OCI-LY3 (cell line): ENCODE measurements around the gene TMCC1.

Source experiments
- H2AFZ ChIP-seq: fragments of 200-600, 300-600 bp; shearing (Covaris generic); 2 replicates; pipeline ENCODE4 v1.6.0; 2014; ENCODE audit warnings: antibody characterized with exemption, low read depth, low read length
- H3K27ac ChIP-seq: fragments of 200-600, 300-600 bp; sonication (generic); 2 replicates; pipeline ENCODE4 v1.5.1; 2014; ENCODE audit warnings: mild to moderate bottlenecking, low read length, moderate library complexity, mixed read lengths
- H3K27me3 ChIP-seq: fragments of 200-600, 300-600 bp; sonication (generic); 2 replicates; pipeline ENCODE4 v1.6.1; 2014; ENCODE audit warnings: low read depth, low read length, mixed read lengths
- H3K36me3 ChIP-seq: fragments of 200-600, 300-600 bp; sonication (generic); replicated peaks from 2 replicates; pipeline ENCODE3; 2014; ENCODE audit warnings: low read depth, low read length, mixed read lengths
- H3K4me1 ChIP-seq: fragments of 300-600, 200-600 bp; sonication (generic); 2 replicates; pipeline ENCODE4 v1.6.1; 2014; ENCODE audit warnings: low read length, mixed read lengths
- H3K4me2 ChIP-seq: fragments of 200-600, 300-600 bp; sonication (generic); 2 replicates; pipeline ENCODE4 v1.6.1; 2014; ENCODE audit warnings: low read length, mixed read lengths
- H3K4me3 ChIP-seq: fragments of 300-600, 200-600 bp; sonication (generic); 2 replicates; pipeline ENCODE4 v1.5.1; 2014; ENCODE audit warnings: antibody characterized with exemption, mild to moderate bottlenecking, low read length, moderate library complexity
- H3K79me2 ChIP-seq: fragments of 300-600, 200-600 bp; shearing (Covaris generic); 2 replicates; pipeline ENCODE4 v1.6.1; 2014; ENCODE audit warnings: mild to moderate bottlenecking, low read length, mixed read lengths
- H3K9ac ChIP-seq: fragments of 300-600, 200-600 bp; shearing (Covaris generic); 2 replicates; pipeline ENCODE4 v1.6.0; 2014; ENCODE audit warnings: mild to moderate bottlenecking, low read length, moderate library complexity
- H3K9me3 ChIP-seq: fragments of 200-600, 300-600 bp; shearing (Covaris generic); 2 replicates; pipeline ENCODE4 v1.6.1; 2014; ENCODE audit warnings: low read length, mixed read lengths; ENCODE audit not compliant: insufficient read depth
- H4K20me1 ChIP-seq: fragments of 200-600, 300-600 bp; sonication (generic); 2 replicates; pipeline ENCODE4 v1.6.1; 2016; ENCODE audit warnings: low read length, mixed read lengths; ENCODE audit not compliant: insufficient read depth
- CTCF ChIP-seq: fragments of 200-600, 300-600 bp; sonication (generic); IDR thresholded peaks from 2 replicates; pipeline ENCODE4 v1.5.1; 2014; ENCODE audit warnings: antibody characterized with exemption, low read length, low read depth
- EZH2phosphoT487 ChIP-seq: fragments of 200-600 bp; shearing (Covaris generic); IDR thresholded peaks from 2 replicates; pipeline ENCODE4 v1.6.1; 2018; ENCODE audit warnings: antibody characterized with exemption, mixed run types, low read depth

Gene TMCC1

GRCh38 chr3:129738172-129738571 lies 155.3 kb downstream of the TMCC1 start:
- H3K27ac ChIP-seq, result no peak overlapping the region
- peaks cover 9% of the 10 kb centered on the region; the same call in 1 of the 2 replicates for H3K4me1 ChIP-seq
- H3K27me3 ChIP-seq, result no peaks in the 10 kb centered on the region
- no peak overlapping the region for H3K4me3 ChIP-seq
- H3K36me3 ChIP-seq, result no peaks in the 10 kb centered on the region
- H2AFZ ChIP-seq, result no peak overlapping the region
- H3K4me2 ChIP-seq, result no peak overlapping the region
- no peaks in the 10 kb centered on the region for H4K20me1 ChIP-seq
- no peaks in the 10 kb centered on the region for H3K9me3 ChIP-seq
- no peak for TF ChIP-seq CTCF
- TF ChIP-seq EZH2phosphoT487, result no peak
- H3K9ac ChIP-seq, result no peak overlapping the region
- H3K79me2 ChIP-seq, result no peaks in the 10 kb centered on the region

GRCh38 chr3:129736070-129736469 lies 157.4 kb downstream of the TMCC1 start:
- TF ChIP-seq EZH2phosphoT487 (no peak), CTCF (no peak)

GRCh38 chr3:129735638-129736037 lies 157.9 kb downstream of the TMCC1 start:
- H3K9ac ChIP-seq, result no peak overlapping the region
- no peaks in the 10 kb centered on the region for H3K9me3 ChIP-seq
- no peak overlapping the region for H3K4me2 ChIP-seq
- H3K79me2 ChIP-seq, result no peaks in the 10 kb centered on the region
- TF ChIP-seq CTCF (no peak), EZH2phosphoT487 (no peak)
- H2AFZ ChIP-seq, result no peak overlapping the region
- H3K27ac ChIP-seq, result no peak overlapping the region
- no peak overlapping the region for H3K4me3 ChIP-seq
- no peaks in the 10 kb centered on the region for H3K36me3 ChIP-seq
- H3K4me1 ChIP-seq, result peaks cover 9% of the 10 kb centered on the region; the same call in 1 of the 2 replicates
- no peaks in the 10 kb centered on the region for H3K27me3 ChIP-seq
- no peaks in the 10 kb centered on the region for H4K20me1 ChIP-seq

More at GRCh38 chr3:129736070-129736469, 157.4 kb downstream of the TMCC1 start:
- H3K9ac ChIP-seq, result no peak overlapping the region
- no peak overlapping the region for H3K4me2 ChIP-seq
- no peaks in the 10 kb centered on the region for H3K36me3 ChIP-seq
- no peaks in the 10 kb centered on the region for H4K20me1 ChIP-seq
- no peaks in the 10 kb centered on the region for H3K27me3 ChIP-seq
- no peak overlapping the region for H3K4me3 ChIP-seq
- H3K27ac ChIP-seq, result no peak overlapping the region
- H3K79me2 ChIP-seq, result no peaks in the 10 kb centered on the region
- peaks cover 9% of the 10 kb centered on the region; the same call in 1 of the 2 replicates for H3K4me1 ChIP-seq
- H2AFZ ChIP-seq, result no peak overlapping the region
- H3K9me3 ChIP-seq, result no peaks in the 10 kb centered on the region

GRCh38 chr3:129734449-129734848 lies 159.1 kb downstream of the TMCC1 start:
- Histone ChIP-seq H2AFZ (no peak overlapping the region), H3K9ac (no peak overlapping the region), H4K20me1 (no peaks in the 10 kb centered on the region), H3K4me1 (peaks cover 4% of the 10 kb centered on the region; the same call in 1 of the 2 replicates), H3K27ac (no peak overlapping the region), H3K27me3 (no peaks in the 10 kb centered on the region), H3K36me3 (no peaks in the 10 kb centered on the region), H3K9me3 (no peaks in the 10 kb centered on the region), H3K4me2 (no peak overlapping the region), H3K4me3 (no peak overlapping the region), H3K79me2 (no peaks in the 10 kb centered on the region)
- no peak for TF ChIP-seq CTCF
- no peak for TF ChIP-seq EZH2phosphoT487
